KG1 (cell line): Measurements from ENCODE around the gene STK26.
"Not testable (repeated sequence)": the region's sequence is repeated elsewhere in the genome, so short reads cannot be mapped to it uniquely, and the experiment has no call there.

Experiments
- DNase-seq: peaks from one replicate; lab custom pipeline; 2025; lab: John Stamatoyannopoulos, UW

Gene STK26

GRCh38 chrX:132094164-132094563 is 71.1 kb downstream of the STK26 start:
- no peak for DNase-seq

- not testable (repeated sequence) for DNase-seq
Observed at GRCh38 chrX:132098704-132099103, 75.6 kb downstream of the STK26 start.

DNA sequence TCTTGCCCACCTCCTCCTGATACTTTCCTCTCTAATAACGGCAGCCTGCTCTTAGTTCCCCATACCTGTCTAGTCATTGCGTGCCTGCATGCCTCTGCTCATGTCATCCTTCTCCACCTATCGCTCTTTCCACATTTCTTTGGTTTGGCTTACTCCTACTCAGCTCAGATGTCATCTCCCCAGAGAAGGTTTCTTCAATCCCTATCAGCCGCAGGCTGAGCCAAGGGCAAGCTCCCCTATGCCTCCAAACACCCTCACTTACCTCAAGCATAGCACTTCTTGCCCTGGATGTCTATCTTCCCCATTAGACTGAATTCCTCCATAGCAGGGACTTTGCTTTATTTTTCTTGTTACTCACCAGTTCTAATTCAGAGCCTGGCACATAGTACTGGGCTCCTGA is 78.1 kb downstream of the STK26 start:
- no peak for DNase-seq

DNA sequence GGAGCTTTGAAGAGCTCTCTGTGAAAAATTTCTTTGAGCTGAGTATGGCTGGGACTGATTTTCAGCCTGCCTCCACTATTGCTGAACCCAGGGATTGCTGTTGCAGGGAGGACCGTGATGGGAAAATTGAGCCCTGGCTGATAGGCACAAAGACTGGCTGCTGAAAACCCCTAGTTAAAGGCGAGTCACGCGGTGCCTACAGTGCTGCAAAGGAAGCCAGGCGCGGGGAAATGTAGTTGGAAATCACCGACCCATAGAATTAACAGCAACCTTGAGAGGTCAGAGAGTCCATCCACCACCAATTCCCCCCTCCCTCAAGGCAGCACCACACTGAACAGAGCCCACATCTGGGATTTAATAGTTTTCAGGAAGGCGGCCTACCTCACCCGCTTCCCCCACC is 78.7 kb downstream of the STK26 start:
- no peak for DNase-seq

DNA sequence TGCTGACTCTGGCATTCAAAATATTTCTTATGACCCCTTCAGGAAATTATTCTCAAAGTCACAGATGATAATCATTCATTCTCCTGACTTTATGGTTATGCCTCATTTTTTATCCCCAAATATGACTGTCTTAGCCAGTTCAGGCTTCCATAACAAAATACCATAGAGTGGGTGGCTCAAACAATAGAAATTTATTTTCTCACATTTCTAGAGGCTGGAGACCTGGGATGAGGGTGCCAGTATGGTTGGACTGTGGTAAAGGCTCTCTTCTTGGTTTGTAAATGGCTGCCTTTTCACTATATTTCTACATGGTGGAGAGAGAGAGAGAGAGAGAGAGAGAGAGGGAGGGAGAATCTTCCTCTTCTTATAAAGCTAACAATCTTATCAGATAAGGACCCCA is 84.2 kb downstream of the STK26 start:
- no peak for DNase-seq

DNA sequence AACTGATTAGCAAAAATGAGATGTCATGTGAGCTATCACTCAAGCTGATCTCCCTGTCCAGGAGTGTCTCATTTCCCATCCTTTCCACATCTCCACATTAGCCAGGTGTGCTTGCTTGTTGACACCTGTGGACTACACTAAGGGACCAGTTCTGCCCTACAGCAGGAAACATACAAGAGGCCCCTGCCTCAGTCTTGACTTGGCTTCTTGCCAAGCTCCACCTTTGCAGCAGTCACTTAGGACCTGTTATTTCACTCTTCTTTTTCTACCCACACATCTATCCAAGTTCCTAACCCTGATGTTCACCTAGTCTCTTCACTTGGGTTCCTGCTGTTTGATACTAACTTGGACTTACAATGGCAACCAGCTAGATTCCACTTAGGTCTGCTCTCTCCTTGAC is 91.5 kb downstream of the STK26 start:
- no peak for DNase-seq

DNA sequence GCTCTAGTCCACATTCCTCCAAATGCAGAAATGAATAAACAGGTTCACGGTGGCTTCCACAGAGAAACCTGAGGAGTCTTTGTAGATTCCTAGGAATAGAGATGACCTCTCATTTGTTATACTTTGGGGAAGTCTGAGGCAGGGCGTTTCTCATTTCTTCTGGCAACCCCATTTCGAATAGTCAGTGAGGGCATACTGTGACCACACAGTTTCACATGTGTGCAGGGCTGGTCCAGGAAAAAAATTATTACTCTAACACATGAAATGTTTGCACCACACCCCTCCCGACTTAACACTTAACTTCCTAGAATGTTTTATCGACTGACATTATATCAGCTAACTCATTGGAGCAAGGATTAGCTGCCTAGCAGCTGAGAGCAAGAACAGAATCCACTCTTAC is 92.7 kb downstream of the STK26 start:
- DNase-seq: no peak

GRCh38 chrX:132118358-132118757 is 95.3 kb downstream of the STK26 start:
- DNase-seq: no peak

DNA sequence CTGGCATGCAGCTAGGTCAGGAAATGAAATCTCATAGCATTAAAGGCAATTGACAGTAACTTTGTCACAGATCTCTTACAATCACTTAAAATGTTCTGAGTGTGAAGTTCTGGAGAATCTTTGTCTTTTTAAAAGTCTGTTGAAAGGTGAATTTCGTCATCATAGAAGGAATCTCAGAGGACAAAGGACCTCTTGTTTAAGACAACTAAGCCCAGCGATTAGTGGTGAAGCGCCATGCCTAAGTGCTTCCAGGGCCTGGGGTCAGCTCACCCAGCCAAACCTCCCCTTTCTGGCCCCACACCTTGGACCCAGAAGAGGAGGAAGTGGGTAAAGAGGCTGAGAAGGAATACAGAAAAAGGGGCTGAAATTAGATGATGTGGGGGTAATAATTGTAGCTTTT is 96.2 kb downstream of the STK26 start:
- no peak for DNase-seq

DNA sequence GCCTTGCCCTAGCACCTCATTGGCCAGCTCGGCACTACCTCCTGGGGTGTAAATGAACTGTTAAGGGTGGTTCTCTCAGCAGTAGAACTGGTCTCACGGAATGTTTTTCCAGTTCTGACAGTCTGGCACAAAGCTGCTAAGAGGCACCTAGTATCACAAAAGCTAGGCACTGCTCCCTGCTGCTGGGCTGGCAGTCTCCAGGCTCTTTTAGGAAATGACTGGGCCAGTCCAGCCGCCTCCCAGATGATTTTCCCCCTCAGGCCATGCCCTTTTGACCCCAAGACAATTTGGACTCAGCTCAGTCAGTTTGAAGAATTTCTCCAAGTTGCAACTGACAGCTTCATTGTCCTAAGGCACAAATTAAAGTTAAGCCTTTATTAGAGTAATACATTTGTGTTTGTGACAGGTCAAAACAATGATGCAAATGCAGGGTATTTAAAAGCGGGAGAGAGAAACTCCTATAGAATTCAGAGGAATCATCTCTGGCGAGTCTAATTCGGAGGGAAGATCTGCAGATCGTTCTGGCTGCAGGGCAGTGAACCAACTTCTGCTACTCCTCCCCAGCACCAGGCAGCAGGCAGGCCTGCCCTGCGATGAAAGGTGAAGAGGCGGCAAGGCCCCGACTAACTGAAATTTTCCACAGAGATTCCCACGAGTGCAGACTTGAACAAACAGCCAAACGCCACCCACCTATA is 96.9 kb downstream of the STK26 start:
- no peak for DNase-seq

- no peak for DNase-seq
Observed at GRCh38 chrX:132120913-132121312, 97.8 kb downstream of the STK26 start.
